Liver (tissue), 9 donors: ENCODE data around the gene FAU. TPM values are rescaled to one million over a fixed set of nuclear protein-coding genes. Genes with fewer than 3 reads are reported as not detected.

Source experiments
- DNase-seq: peaks from one replicate; pipeline ENCODE4 v3.0.0-alpha.2; 2017; ENCODE audit warnings: low spot score
- H3K27ac ChIP-seq, 2 donors: one replicate each; pipeline ENCODE4 v1.7.0; 2013; ENCODE audit warnings: inconsistent platforms in 2 of 2, low read length in 2 of 2, control low read depth in 1 of 2, low read depth in 1 of 2, mild to moderate bottlenecking in 1 of 2
- H3K27me3 ChIP-seq, 4 donors: one replicate each; pipeline versions ENCODE4 v1.6.1 to v1.7.0; 2013; ENCODE audit warnings: low read length in 3 of 4, inconsistent platforms in 1 of 4, mild to moderate bottlenecking in 1 of 4, moderate library complexity in 1 of 4; ENCODE audit not compliant: control insufficient read depth in 4 of 4, insufficient read depth in 4 of 4
- H3K36me3 ChIP-seq, 4 donors: one replicate each; pipeline versions ENCODE4 v1.6.1 to v1.7.0; 2013; ENCODE audit warnings: low read length in 3 of 4, mild to moderate bottlenecking in 3 of 4, low read depth in 1 of 4, moderate library complexity in 1 of 4; ENCODE audit not compliant: control insufficient read depth in 4 of 4, insufficient read depth in 3 of 4
- H3K4me1 ChIP-seq, 4 donors: one replicate each; pipeline versions ENCODE4 v1.6.1 to v1.7.0; 2013; ENCODE audit warnings: low read length in 3 of 4, mild to moderate bottlenecking in 3 of 4, moderate library complexity in 1 of 4; ENCODE audit not compliant: control insufficient read depth in 4 of 4, insufficient read depth in 4 of 4
- H3K4me3 ChIP-seq, 3 donors: one replicate each; pipeline versions ENCODE4 v1.6.1 to v1.7.0; 2013; ENCODE audit warnings: low read length in 3 of 3, control low read depth in 1 of 3, low read depth in 1 of 3, mild to moderate bottlenecking in 1 of 3
- H3K9ac ChIP-seq, 2 donors: one replicate each; pipeline ENCODE4 v1.7.0; 2013; ENCODE audit warnings: low read length in 2 of 2, mild to moderate bottlenecking in 2 of 2, moderate library complexity in 2 of 2, control low read depth in 1 of 2, low read depth in 1 of 2
- H3K9me3 ChIP-seq, 4 donors: one replicate each; pipeline versions ENCODE4 v1.6.1 to v1.7.0; 2013; ENCODE audit warnings: low read length in 3 of 4; ENCODE audit not compliant: control insufficient read depth in 4 of 4
- EGR1 ChIP-seq, 2 donors: IDR thresholded peaks; 2 replicates each; pipeline ENCODE4 v1.6.1; 2016 to 2018; ENCODE audit warnings: antibody characterized with exemption in 2 of 2, low read depth in 2 of 2
- FOXA1 ChIP-seq: IDR thresholded peaks from 2 replicates; pipeline ENCODE4 v1.6.1; 2016; ENCODE audit warnings: antibody characterized with exemption
- FOXA2 ChIP-seq: IDR thresholded peaks from 2 replicates; pipeline ENCODE4 v1.6.1; 2016; ENCODE audit warnings: antibody characterized with exemption
- GABPA ChIP-seq, 2 donors: IDR thresholded peaks in 1 of 2; conservative IDR thresholded peaks in 1 of 2; 2 replicates each; pipeline ENCODE4 v1.6.1; 2016; ENCODE audit warnings: antibody characterized with exemption in 2 of 2, mild to moderate bottlenecking in 1 of 2, moderate library complexity in 1 of 2
- HNF4G ChIP-seq: IDR thresholded peaks from 2 replicates; pipeline ENCODE4 v1.6.1; 2016; ENCODE audit warnings: antibody characterized with exemption
- JUND ChIP-seq, 2 donors: IDR thresholded peaks; 2 replicates each; pipeline ENCODE4 v1.6.1; 2016; ENCODE audit warnings: antibody characterized with exemption in 2 of 2
- NR2F2 ChIP-seq: IDR thresholded peaks from 2 replicates; pipeline ENCODE4 v1.6.1; 2016; ENCODE audit warnings: antibody characterized with exemption
- RAD21 ChIP-seq, 2 donors: IDR thresholded peaks; 2 replicates each; pipeline ENCODE4 v1.6.1; 2016; ENCODE audit warnings: antibody characterized with exemption in 2 of 2, mild to moderate bottlenecking in 2 of 2
- SP1 ChIP-seq: IDR thresholded peaks from 2 replicates; pipeline ENCODE4 v1.6.1; 2018; ENCODE audit warnings: antibody characterized with exemption, mild to moderate bottlenecking
- TAF1 ChIP-seq: conservative IDR thresholded peaks from 2 replicates; pipeline ENCODE4 v1.6.1; 2016; ENCODE audit warnings: antibody characterized with exemption, mild to moderate bottlenecking
- YY1 ChIP-seq: IDR thresholded peaks from 2 replicates; pipeline ENCODE4 v1.6.1; 2016; ENCODE audit warnings: antibody characterized with exemption, mild to moderate bottlenecking
- WGBS: extraction: QIAGEN DNeasy Blood & Tissue Kit; methylation state at CpG from one replicate; pipeline ENCODE4 v1.1.7; 2013; 5-methylcytosine and 5-hydroxymethylcytosine counted together
- polyA plus RNA-seq, 2 donors: library from polyadenylated mRNA; stranded (reverse) in 1 of 2; unstranded in 1 of 2; fragments of 200-250 nt in 1 of 2; fragments of >200 nt in 1 of 2; fragmentation: Nextera tagmentation in 1 of 2; extraction: Ambion mirVana in 1 of 2; gene quantifications; one replicate each; pipeline versions ENCODE4 v1.2.1 to v1.2.3, GENCODE V29; 2013 to 2015
- total RNA-seq, 2 donors: library from RNA; depleted of rRNA; stranded (reverse); fragments of >200 nt; gene quantifications; one replicate each; pipeline ENCODE4 v1.2.3, GENCODE V29; 2014
- TF ChIP-seq, protein P1 (sequence below): fragments of 150-350 bp; IDR thresholded peaks from 2 replicates; pipeline ENCODE4 v1.5.1; 2017; ENCODE audit warnings: improper control_type of control experiment, low read depth, low read length; ENCODE audit not compliant: missing input control
- TF ChIP-seq, protein P2 (sequence below): IDR thresholded peaks from 2 replicates; pipeline ENCODE4 v1.6.1; 2016; ENCODE audit warnings: antibody characterized with exemption, mild to moderate bottlenecking
- TF ChIP-seq, protein P3 (sequence below): IDR thresholded peaks from 2 replicates; pipeline ENCODE4 v1.6.1; 2016; ENCODE audit warnings: antibody characterized with exemption
- TF ChIP-seq, protein P4 (sequence below): IDR thresholded peaks from 2 replicates; pipeline ENCODE4 v1.6.1; 2016; ENCODE audit warnings: antibody characterized with exemption
- donor health status: healthy.
- donor health status: healthy.
- donor health status: healthy.
- donor health status: healthy.
- donor health status: healthy.

FAU gene
- total and polyA plus RNA-seq, 4 donors: 199 to 535 (median 362) TPM

DNA sequence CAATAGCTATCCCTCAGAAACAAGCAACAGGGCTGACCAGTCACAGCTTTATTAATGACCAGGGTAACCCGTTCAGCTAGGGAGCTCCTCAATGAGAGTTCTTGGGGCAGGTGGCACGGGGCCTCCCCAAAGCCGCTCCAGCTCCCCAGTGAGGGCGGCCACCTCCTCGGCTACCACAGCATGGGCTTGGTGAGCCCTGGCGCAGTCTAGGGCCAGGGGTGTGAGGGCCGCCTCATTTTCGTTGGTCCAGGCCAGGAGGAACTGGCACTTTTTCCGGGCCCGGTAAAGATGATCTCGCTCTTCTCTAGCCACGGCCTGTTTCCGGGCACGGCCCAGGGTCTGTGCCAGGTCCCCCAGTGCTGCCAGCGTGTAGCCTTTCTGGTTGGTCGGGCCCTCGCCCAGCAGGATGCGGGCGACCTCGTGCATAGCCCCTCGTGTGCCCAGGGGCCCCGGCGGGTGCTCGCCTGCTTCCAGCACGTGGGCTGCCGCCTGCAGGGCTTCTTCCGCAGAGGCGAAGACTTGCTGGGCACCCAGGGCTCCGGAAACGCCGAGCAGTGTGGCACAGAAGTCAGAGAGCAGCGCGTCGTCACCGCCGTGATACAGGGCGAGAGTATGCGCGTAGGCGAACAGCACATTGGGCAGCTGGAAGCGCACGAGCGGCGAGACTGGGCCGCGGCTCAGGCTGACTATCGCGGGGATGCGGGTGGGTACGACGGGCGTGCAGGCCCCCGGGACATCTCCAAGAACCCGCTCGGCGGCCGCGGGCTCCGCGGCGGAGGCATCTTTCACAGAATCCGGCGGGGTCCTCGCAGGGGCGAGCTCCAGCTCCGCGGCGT is 5.3 kb downstream of the FAU start:
- TF ChIP-seq, protein P1, sequence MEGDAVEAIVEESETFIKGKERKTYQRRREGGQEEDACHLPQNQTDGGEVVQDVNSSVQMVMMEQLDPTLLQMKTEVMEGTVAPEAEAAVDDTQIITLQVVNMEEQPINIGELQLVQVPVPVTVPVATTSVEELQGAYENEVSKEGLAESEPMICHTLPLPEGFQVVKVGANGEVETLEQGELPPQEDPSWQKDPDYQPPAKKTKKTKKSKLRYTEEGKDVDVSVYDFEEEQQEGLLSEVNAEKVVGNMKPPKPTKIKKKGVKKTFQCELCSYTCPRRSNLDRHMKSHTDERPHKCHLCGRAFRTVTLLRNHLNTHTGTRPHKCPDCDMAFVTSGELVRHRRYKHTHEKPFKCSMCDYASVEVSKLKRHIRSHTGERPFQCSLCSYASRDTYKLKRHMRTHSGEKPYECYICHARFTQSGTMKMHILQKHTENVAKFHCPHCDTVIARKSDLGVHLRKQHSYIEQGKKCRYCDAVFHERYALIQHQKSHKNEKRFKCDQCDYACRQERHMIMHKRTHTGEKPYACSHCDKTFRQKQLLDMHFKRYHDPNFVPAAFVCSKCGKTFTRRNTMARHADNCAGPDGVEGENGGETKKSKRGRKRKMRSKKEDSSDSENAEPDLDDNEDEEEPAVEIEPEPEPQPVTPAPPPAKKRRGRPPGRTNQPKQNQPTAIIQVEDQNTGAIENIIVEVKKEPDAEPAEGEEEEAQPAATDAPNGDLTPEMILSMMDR: no peak
- TF ChIP-seq NR2F2 (no peak), JUND (IDR thresholded peaks at IDR 0.05) (no peak), FOXA2 (no peak), GABPA (IDR thresholded peaks at IDR 0.05 in 1 of 2, conservative IDR thresholded peaks at IDR 0.05 in 1 of 2) (no peak), TAF1 (no peak), FOXA1 (no peak), RAD21 (IDR thresholded peaks at IDR 0.05) (no peak), YY1 (no peak), EGR1 (IDR thresholded peaks at IDR 0.05; ENCODE audit: low read depth in 2 of 2) (no peak), HNF4G (no peak), SP1 (no peak)
- TF ChIP-seq, protein P2, sequence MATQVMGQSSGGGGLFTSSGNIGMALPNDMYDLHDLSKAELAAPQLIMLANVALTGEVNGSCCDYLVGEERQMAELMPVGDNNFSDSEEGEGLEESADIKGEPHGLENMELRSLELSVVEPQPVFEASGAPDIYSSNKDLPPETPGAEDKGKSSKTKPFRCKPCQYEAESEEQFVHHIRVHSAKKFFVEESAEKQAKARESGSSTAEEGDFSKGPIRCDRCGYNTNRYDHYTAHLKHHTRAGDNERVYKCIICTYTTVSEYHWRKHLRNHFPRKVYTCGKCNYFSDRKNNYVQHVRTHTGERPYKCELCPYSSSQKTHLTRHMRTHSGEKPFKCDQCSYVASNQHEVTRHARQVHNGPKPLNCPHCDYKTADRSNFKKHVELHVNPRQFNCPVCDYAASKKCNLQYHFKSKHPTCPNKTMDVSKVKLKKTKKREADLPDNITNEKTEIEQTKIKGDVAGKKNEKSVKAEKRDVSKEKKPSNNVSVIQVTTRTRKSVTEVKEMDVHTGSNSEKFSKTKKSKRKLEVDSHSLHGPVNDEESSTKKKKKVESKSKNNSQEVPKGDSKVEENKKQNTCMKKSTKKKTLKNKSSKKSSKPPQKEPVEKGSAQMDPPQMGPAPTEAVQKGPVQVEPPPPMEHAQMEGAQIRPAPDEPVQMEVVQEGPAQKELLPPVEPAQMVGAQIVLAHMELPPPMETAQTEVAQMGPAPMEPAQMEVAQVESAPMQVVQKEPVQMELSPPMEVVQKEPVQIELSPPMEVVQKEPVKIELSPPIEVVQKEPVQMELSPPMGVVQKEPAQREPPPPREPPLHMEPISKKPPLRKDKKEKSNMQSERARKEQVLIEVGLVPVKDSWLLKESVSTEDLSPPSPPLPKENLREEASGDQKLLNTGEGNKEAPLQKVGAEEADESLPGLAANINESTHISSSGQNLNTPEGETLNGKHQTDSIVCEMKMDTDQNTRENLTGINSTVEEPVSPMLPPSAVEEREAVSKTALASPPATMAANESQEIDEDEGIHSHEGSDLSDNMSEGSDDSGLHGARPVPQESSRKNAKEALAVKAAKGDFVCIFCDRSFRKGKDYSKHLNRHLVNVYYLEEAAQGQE: no peak
- TF ChIP-seq, protein P3, sequence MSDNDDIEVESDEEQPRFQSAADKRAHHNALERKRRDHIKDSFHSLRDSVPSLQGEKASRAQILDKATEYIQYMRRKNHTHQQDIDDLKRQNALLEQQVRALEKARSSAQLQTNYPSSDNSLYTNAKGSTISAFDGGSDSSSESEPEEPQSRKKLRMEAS: no peak
- TF ChIP-seq, protein P4, sequence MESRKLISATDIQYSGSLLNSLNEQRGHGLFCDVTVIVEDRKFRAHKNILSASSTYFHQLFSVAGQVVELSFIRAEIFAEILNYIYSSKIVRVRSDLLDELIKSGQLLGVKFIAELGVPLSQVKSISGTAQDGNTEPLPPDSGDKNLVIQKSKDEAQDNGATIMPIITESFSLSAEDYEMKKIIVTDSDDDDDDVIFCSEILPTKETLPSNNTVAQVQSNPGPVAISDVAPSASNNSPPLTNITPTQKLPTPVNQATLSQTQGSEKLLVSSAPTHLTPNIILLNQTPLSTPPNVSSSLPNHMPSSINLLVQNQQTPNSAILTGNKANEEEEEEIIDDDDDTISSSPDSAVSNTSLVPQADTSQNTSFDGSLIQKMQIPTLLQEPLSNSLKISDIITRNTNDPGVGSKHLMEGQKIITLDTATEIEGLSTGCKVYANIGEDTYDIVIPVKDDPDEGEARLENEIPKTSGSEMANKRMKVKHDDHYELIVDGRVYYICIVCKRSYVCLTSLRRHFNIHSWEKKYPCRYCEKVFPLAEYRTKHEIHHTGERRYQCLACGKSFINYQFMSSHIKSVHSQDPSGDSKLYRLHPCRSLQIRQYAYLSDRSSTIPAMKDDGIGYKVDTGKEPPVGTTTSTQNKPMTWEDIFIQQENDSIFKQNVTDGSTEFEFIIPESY: no peak
- H3K27me3 ChIP-seq: no peaks in the 10 kb centered on the region
- no peak for DNase-seq
- H3K27ac ChIP-seq: peak overlapping the region; percentile 89 to 90
- peaks cover 9 to 19% (median 17%) of the 10 kb centered on the region in 4 donors for H3K36me3 ChIP-seq
- no peaks in the 10 kb centered on the region for H3K9me3 ChIP-seq
- H3K9ac ChIP-seq: peak overlapping the region; percentile 47 to 82
- 16% methylated on average over 68 of the region's 68 CpGs for WGBS
- peaks cover 20 to 81% (median 62%) of the 10 kb centered on the region in 4 donors for H3K4me1 ChIP-seq
- peak overlapping the region; percentile 81 to 95 (median 90) for H3K4me3 ChIP-seq
